ENCODE data around the gene DDB1.
"Not testable (repeated sequence)": the region's sequence is repeated elsewhere in the genome, so short reads cannot be mapped to it uniquely, and the experiment has no call there.

DDB1 gene

DNA sequence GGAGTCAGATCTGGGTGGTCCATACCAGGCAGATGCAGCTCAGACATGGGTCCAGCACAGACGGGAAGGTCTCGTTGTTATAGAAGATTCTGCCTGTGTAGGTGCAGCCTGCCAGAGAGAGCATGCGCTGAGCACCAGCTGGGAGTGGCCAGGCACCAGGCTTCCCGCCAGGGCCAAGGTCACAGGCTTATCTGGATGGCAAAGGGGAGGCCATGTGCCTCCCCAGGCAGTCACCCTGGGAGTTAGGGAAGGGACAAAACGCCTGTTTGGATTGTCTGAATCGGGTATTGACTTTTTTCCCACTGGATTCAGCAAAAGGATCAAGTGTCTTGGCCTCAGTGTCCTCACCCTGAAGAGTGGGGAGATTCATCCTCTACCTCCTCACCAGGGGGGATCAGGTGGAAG lies 65.5 kb downstream of the DDB1 start:
- no peak for DNase-seq

DNA sequence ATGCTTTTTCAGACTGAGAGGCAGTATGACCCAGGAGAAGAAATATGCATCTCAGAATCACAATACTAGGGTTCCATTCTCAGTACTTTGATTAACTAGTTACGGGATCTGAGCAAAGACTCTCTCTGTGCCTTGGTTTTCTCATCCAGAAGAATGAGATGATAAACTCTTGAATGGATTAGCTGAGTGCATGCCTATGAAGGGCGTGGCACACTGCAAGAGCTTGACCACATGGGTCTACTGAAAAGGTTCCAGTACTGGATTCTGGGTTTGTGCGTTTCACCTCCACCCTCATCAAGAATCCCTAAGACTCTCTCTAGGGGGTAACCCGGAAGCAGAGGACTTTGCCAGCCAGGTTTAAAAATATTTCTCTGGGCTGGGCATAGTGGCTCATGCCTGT lies 66.3 kb downstream of the DDB1 start:
- no peak for DNase-seq

DNA sequence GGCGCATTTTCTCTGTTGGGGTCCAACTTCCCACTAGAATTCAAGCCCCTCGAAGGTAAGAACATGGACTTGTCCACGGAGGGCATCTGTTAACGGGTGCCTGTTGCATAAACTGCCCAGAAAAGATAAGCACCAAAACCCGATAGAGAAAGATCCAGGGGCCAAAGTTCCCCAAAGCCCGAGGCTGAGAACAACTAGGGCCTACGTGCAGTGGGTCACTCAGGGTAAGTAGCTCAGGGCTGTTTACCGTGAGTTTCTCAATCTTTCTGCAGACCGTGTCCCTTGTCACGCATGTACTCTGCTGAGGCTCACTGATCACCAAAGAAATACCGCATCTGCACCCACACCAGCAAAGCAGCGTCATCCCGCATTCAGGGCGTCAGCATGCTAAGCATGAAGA lies 67.5 kb downstream of the DDB1 start:
- no peak for DNase-seq

DNA sequence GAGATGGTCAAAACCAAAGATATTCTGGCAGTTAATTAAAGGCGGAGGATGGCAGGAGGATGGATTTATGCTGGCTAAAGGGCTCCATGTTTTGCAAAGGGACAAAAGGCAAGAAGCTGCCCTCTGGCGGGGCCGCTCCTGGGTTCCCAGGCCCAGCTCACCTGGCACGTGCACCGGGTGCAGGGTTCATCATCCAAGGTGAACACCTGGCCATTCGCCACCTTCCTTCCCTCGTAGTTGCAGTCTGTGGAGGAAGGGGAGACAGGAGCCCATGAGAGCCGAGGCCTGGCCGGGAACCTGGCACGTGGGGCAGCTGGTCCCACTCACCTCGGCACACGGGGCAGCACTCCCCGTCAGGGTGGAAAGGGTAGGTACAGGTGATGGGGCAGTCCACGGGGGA lies 68.1 kb downstream of the DDB1 start:
- DNase-seq: no peak

DNA sequence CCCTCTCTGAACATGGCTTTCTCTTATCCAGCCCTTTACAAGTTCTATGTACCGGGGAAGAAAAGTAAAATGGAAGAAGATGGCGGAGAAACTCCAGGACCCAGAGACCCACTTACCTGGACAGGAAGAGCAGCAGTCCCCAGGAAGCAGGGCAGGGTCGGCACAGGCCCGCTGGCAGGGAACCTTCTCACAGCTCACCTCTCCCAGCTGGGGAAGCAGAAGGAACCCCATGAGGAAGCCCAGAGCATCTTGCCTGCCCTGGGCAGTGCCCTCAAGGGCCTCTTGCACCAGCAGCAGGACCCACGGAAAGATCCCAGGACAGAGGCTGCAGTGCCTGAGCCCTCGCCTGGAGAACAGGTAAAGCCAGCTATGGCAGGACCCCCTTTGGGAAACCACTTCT lies 68.5 kb downstream of the DDB1 start:
- no peak for DNase-seq

DNA sequence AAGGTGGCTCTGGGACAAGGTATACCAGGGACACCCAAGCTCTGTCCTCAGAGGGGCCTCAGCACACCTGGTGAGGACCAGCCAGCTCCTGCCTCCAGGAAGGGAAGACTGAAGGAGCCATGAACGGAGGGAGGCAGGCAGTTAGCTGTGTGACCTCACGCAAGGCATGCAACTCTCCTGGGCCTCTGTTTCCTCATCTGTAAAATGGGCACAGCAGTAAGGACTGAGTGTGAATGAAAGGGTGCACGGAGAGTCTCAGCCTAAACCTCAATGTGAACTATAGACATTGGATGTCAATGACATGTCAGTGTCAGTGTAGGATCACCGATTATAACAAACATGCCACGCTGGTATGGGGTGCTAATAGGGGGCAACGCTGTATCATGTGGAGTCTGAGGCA lies 73.5 kb downstream of the DDB1 start:
- DNase-seq: no peak

DNA sequence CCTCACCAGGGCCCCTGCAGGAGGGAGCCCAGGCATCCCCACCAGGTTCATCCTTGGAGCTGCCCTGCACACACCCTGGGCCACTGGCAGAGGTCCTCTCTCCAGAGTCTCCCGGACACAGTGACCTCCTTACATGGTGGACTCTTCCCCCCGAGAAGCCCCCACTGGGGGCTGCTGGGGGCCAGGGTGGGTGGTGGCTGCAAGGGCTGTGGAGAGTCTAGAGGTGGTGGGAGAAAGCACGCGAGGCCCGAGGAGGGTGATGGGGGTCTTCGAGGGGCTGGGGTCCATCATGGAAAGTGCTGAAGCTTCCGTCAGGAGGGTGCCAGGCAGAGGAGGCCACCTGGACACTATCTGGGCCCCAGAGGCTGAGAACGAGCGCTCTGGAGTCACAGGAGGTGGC lies 74.4 kb downstream of the DDB1 start:
- DNase-seq: no peak

DNA sequence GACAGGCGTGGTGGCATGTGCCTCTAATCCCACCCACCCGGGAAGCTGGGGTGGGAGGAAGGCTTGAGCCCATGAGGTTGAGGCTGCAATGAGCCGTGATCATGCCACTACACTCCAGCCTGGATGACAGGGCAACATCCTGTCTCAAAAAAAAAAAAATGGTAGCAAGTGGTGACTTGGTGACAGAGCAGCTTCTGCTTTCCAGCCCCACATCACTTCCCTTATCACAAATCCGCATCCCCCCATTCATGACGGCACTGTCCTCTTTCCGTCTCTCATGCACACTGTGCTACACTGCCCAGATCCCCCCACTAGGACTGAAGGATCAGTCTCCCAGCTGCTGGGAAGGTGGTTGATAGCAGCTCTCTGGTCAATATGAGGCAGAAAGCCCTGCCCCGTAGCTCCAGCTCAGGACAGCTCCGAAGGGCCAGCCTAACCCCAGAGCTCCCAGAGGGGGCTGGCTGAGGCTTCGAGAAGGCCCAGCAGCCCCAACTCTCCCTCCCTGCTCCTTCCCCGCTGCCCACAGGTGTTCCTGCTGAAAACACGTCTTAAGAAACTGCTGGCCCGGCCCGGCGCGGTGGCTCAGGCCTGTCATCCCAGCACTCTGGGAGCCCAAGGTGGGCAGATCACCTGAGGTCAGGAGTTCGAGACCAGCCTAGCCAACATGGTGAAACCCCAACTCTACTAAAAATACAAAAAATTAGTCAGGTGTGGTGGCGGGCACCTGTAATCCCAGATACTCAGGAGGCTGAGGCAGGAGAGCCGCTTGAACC lies 76.0 kb downstream of the DDB1 start:
- DNase-seq: no peak

DNA sequence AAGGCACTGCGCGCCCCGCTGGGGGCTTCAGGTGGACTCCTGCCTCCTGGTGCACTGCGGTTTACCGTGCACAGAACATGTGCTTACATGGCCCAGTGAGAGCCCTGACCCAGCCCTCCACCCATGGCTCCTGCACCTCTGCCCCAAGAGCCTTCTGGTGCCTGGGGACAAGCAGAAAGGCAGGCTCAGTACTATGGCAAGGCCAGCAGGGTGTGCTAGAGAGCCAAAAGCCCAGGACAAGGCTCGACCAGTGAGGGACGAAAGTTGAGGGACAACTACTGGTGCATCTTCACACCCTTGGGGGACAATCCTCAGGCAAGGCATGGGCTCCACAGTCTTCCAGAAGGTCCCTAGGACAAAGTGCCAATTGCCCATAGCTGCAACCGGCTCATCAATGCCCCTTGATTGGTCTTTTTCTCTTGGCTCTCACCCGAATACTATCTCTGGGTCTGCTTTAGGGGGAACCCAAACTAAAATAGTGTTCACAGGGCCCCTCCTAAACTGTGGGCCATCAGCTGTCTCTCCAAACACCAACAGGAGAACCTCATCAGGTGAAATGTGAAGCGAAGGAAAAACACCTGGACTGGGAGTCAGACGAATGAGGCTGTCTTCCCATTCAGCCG lies 78.4 kb downstream of the DDB1 start:
- peak in 4 of 5 donors; percentile 26 to 70 (median 38) for DNase-seq

DNA sequence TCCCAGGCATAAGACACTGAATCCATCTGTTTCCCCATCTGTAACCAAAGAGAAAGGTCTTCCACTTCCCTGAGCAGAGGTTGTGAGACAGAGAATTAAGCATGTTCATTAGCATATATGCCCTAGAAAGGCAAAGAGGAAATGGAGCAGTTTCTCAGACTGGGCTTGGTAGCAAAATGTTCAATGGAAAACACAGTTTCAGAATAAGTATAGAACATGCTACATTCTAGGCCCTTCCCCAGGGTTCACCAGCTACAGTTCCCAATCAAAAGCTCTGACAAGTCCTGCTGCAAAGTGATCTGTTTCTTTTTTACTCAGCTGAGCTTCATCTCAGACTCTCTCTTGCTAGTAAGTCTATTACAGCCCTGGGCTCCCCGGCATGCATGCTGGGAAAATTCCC lies 80.6 kb downstream of the DDB1 start:
- DNase-seq: not testable (repeated sequence)

DNA sequence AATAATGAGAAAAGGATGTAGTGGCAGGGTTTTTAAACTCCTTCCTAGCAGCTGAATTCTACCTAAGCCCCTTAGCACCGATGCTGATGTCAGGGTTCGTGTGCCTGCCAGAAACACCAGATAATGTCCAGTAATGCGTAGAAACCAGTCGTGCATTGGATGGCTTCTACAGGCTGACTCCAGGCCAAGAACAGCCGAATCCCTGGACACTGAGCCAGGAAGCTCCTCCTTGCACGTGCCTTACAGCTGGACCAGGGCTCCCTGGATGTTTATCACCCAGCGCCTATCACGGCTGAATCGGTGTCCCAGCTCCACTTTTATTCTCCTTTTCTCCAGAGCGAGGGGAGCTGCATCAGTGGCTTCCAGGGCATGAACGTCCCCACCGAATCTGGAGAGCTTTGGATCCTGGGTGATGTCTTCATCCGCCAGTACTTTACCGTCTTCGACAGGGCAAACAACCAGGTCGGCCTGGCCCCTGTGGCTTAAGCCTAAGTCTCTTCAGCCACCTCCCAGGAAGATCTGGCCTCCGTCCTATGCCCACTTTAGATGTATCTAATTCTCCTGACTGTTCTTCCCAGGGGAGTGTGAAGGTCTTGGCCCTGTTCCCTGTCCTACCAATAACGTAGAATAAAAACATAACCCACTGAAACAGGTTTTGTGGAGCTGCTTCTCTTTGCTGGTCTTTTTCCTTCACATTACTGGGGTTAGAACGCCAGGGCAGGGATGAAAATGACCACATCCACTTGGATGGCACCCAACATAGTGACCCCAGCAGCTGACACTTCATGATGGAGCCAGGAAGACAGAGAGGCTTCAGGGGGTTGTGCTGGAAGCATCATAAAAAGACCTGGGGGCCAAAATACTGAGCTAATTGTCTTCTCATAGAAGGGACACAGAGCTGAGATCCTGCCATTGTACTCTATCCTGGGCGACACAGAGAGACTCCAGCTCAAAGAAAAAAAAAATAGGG lies 81.8 kb downstream of the DDB1 start:
- DNase-seq: not testable (repeated sequence)
